ENCODE results near the gene HYAL3.

The HYAL3 gene

GRCh38 chr3:50264964-50265485 is 34.2 kb downstream of the HYAL3 start:
- no peak for TF ChIP-seq CTCF (IDR thresholded peaks at IDR 0.05)
- TF ChIP-seq ZFX (IDR thresholded peaks at IDR 0.05; ENCODE audit: borderline replicate concordance), result no peak
- H3K27ac ChIP-seq, result peak overlapping the region; percentile 73; the same call in 1 of the 2 replicates

- peak overlapping the region; percentile 25 for H3K27ac ChIP-seq
- TF ChIP-seq CTCF (IDR thresholded peaks at IDR 0.05) (no peak), ZFX (IDR thresholded peaks at IDR 0.05; ENCODE audit: borderline replicate concordance) (no peak)
Observed at GRCh38 chr3:50264383-50264963, 34.7 kb downstream of the HYAL3 start.

- H3K27ac ChIP-seq, result peak overlapping the region; percentile 27; the same call in 1 of the 2 replicates
- no peak for TF ChIP-seq ZFX (IDR thresholded peaks at IDR 0.05; ENCODE audit: borderline replicate concordance)
Observed at GRCh38 chr3:50263478-50264382, 35.5 kb downstream of the HYAL3 start.

- peak overlapping the region; percentile 27 for H3K27ac ChIP-seq
- TF ChIP-seq CTCF (IDR thresholded peaks at IDR 0.05) (no peak), ZFX (IDR thresholded peaks at IDR 0.05; ENCODE audit: borderline replicate concordance) (no peak)
Observed at GRCh38 chr3:50262778-50263177, 36.4 kb downstream of the HYAL3 start.

- H3K27ac ChIP-seq, result peak overlapping the region; percentile 27; the same call in 1 of the 2 replicates
Observed at GRCh38 chr3:50262200-50262599, 37.0 kb downstream of the HYAL3 start.

GRCh38 chr3:50261505-50261904 is 37.7 kb downstream of the HYAL3 start:
- TF ChIP-seq ZFX (IDR thresholded peaks at IDR 0.05; ENCODE audit: borderline replicate concordance) (no peak), CTCF (IDR thresholded peaks at IDR 0.05) (no peak)
- H3K27ac ChIP-seq, result peak overlapping the region; percentile 84

- TF ChIP-seq CTCF (IDR thresholded peaks at IDR 0.05), result no peak
- TF ChIP-seq ZFX (IDR thresholded peaks at IDR 0.05; ENCODE audit: borderline replicate concordance), result no peak
- H3K27ac ChIP-seq, result peak overlapping the region; percentile 84
Observed at GRCh38 chr3:50260942-50261441, 38.2 kb downstream of the HYAL3 start.
